ENCODE measurements around the gene NAA80.
A peak's percentile ranks its signal among the peaks of the same experiment; 100 is the strongest.
"Not testable (repeated sequence)": the region's sequence is repeated elsewhere in the genome, so short reads cannot be mapped to it uniquely, and the experiment has no call there.

Gene NAA80

GRCh38 chr3:50269977-50270413 is 29.2 kb downstream of the NAA80 start:
- no peak for DNase-seq (ENCODE audit: low read depth)

- no peak for DNase-seq (ENCODE audit: low read depth)
Observed at GRCh38 chr3:50269460-50269859, 29.7 kb downstream of the NAA80 start.

- DNase-seq (ENCODE audit: low read depth): no peak
Observed at GRCh38 chr3:50268703-50269451, 30.3 kb downstream of the NAA80 start, which contains the start of gene SEMA3B. TSS of gene SEMA3B (plus strand) at chr3:50269147. CDS start at chr3:50269241, 94 bp downstream.

GRCh38 chr3:50268276-50268675 is 30.9 kb downstream of the NAA80 start:
- DNase-seq (ENCODE audit: low read depth): no peak

GRCh38 chr3:50267280-50267913 is 31.8 kb downstream of the NAA80 start:
- no peak for DNase-seq (ENCODE audit: low read depth)

- no peak for DNase-seq (ENCODE audit: low read depth)
Observed at GRCh38 chr3:50266836-50267235, 32.4 kb downstream of the NAA80 start.

GRCh38 chr3:50266017-50266416 is 33.2 kb downstream of the NAA80 start:
- no peak for DNase-seq (ENCODE audit: low read depth)

GRCh38 chr3:50265571-50265970 is 33.6 kb downstream of the NAA80 start:
- no peak for DNase-seq (ENCODE audit: low read depth)

- no peak for DNase-seq (ENCODE audit: low read depth)
Observed at GRCh38 chr3:50264964-50265485, 34.2 kb downstream of the NAA80 start.

- DNase-seq (ENCODE audit: low read depth): no peak
Observed at GRCh38 chr3:50264383-50264963, 34.7 kb downstream of the NAA80 start.

GRCh38 chr3:50263478-50264382 is 35.5 kb downstream of the NAA80 start:
- no peak for DNase-seq (ENCODE audit: low read depth)

- no peak for DNase-seq (ENCODE audit: low read depth)
Observed at GRCh38 chr3:50262778-50263177, 36.4 kb downstream of the NAA80 start.

- DNase-seq (ENCODE audit: low read depth): not testable (repeated sequence)
Observed at GRCh38 chr3:50262200-50262599, 37.0 kb downstream of the NAA80 start.

- DNase-seq (ENCODE audit: low read depth): no peak
Observed at GRCh38 chr3:50261505-50261904, 37.7 kb downstream of the NAA80 start.

GRCh38 chr3:50260942-50261441 is 38.2 kb downstream of the NAA80 start:
- DNase-seq (ENCODE audit: low read depth): no peak

- peak; percentile 72 for DNase-seq (ENCODE audit: low read depth)
Observed at GRCh38 chr3:50260027-50260941, 38.9 kb downstream of the NAA80 start.

GRCh38 chr3:50259432-50260026 is 39.7 kb downstream of the NAA80 start:
- DNase-seq (ENCODE audit: low read depth): no peak

- DNase-seq (ENCODE audit: low read depth): no peak
Observed at GRCh38 chr3:50258979-50259378, 40.2 kb downstream of the NAA80 start.

- DNase-seq (ENCODE audit: low read depth): no peak
Observed at GRCh38 chr3:50258029-50258680, 41.0 kb downstream of the NAA80 start.

All from activated gamma-delta T cell treated with anti-CD3 and anti-CD28 coated beads, Interleukin-2, amount 50 U/mL, for 16 hours (primary cell).